GM18867 (cell line): Measurements from ENCODE around the gene LIMK2.
"Not testable (repeated sequence)": the region's sequence is repeated elsewhere in the genome, so short reads cannot be mapped to it uniquely, and the experiment has no call there.

ENCODE experiments used
- ATAC-seq: cut with Tn5 transposase; IDR thresholded peaks from one replicate; pipeline ENCODE4 v1.9.1; 2021; ENCODE audit warnings: mild to moderate bottlenecking, moderate library complexity; ENCODE audit not compliant: unreplicated experiment

Gene LIMK2

GRCh38 chr22:31211862-31212730 lies at the start of gene LIMK2:
Gene LIMK2 (plus strand): TSS chr22:31212298. CDS start chr22:31212409, 111 bp downstream.
- peak; percentile 90 for ATAC-seq

- ATAC-seq, result no peak
Observed at GRCh38 chr22:31170971-31171370, 41.1 kb upstream of the LIMK2 start.

GRCh38 chr22:31171734-31172133 lies 40.4 kb upstream of the LIMK2 start:
- not testable (repeated sequence) for ATAC-seq

GRCh38 chr22:31173386-31174145 lies 38.5 kb upstream of the LIMK2 start:
- no peak for ATAC-seq

GRCh38 chr22:31176923-31177322 lies 35.2 kb upstream of the LIMK2 start:
- ATAC-seq, result no peak

- ATAC-seq, result no peak
Observed at GRCh38 chr22:31177420-31178162, 34.5 kb upstream of the LIMK2 start.

- ATAC-seq, result no peak
Observed at GRCh38 chr22:31178859-31179258, 33.2 kb upstream of the LIMK2 start.

GRCh38 chr22:31179345-31179744 lies 32.8 kb upstream of the LIMK2 start:
- ATAC-seq, result no peak

GRCh38 chr22:31184015-31184414 lies 28.1 kb upstream of the LIMK2 start:
- ATAC-seq, result no peak

GRCh38 chr22:31185056-31185455 lies 27.0 kb upstream of the LIMK2 start:
- no peak for ATAC-seq

GRCh38 chr22:31187627-31188026 lies 24.5 kb upstream of the LIMK2 start:
- ATAC-seq, result no peak

GRCh38 chr22:31192513-31192912 lies 19.6 kb upstream of the LIMK2 start:
- ATAC-seq, result no peak

GRCh38 chr22:31193092-31193491 lies 19.0 kb upstream of the LIMK2 start:
- ATAC-seq, result no peak

- ATAC-seq, result not testable (repeated sequence)
Observed at GRCh38 chr22:31194681-31195080, 17.4 kb upstream of the LIMK2 start.

GRCh38 chr22:31199187-31199586 lies 12.9 kb upstream of the LIMK2 start:
- ATAC-seq, result no peak

GRCh38 chr22:31204352-31204984 lies 7.6 kb upstream of the LIMK2 start:
- not testable (repeated sequence) for ATAC-seq

- ATAC-seq, result not testable (repeated sequence)
Observed at GRCh38 chr22:31205059-31205458, 7.0 kb upstream of the LIMK2 start.

- not testable (repeated sequence) for ATAC-seq
Observed at GRCh38 chr22:31206460-31206859, 5.6 kb upstream of the LIMK2 start.

GRCh38 chr22:31206896-31207687 lies 5.0 kb upstream of the LIMK2 start:
- ATAC-seq, result no peak
